ENCODE results near the gene PLA2R1. TPM values are rescaled to one million over a fixed set of nuclear protein-coding genes. Genes with fewer than 3 reads are reported as not detected.

PLA2R1 gene
- polyA plus RNA-seq, 2 of the 4 experiments (the other 2 are of a cell fraction), result 3.3 to 6.8 TPM

DNA sequence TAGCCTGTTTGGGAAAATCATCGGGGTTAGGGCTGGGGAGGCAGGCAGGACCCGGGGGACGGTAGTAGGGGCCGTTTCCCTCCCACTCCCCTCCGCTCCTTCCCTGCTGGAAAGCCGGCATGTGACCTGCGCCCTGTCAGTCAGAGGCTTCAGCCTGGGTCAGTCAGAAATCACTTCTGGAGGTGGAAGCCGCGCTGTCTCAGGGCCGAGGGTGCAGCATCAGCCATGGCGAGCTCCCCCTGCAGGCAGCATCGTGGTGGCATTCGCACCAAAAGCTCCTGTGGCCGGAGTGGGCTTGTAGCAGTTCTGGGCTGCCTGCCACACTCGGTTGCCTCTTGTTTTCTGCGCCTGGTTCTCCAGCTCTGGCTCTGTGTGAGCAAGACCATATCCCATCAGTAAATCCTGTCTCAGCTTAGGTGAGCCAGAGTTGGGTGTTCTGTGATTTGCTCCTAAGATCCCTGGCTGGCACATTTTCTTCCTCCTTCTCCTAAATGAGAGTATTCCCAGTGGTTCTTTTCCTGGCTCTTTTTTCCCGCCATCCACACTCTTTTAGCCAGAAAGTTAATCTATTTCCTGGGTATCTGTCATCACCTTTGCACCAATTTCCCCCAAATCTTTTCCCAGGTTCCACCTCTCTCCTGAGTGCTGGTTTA lies 140.5 kb downstream of the PLA2R1 start (continued):
- TF ChIP-seq RNF2 (IDR thresholded peaks at IDR 0.05; ENCODE audit: borderline replicate concordance, low read depth) (no peak), NPAS2 (CRISPR knock-in tag; IDR thresholded peaks at IDR 0.05; ENCODE audit: borderline replicate concordance) (no peak), HDAC2 (IDR thresholded peaks at IDR 0.05) (no peak), PBX3 (IDR thresholded peaks at IDR 0.05) (no peak), RARB (CRISPR knock-in tag; IDR thresholded peaks at IDR 0.05) (no peak)
- TF ChIP-seq, protein P1, sequence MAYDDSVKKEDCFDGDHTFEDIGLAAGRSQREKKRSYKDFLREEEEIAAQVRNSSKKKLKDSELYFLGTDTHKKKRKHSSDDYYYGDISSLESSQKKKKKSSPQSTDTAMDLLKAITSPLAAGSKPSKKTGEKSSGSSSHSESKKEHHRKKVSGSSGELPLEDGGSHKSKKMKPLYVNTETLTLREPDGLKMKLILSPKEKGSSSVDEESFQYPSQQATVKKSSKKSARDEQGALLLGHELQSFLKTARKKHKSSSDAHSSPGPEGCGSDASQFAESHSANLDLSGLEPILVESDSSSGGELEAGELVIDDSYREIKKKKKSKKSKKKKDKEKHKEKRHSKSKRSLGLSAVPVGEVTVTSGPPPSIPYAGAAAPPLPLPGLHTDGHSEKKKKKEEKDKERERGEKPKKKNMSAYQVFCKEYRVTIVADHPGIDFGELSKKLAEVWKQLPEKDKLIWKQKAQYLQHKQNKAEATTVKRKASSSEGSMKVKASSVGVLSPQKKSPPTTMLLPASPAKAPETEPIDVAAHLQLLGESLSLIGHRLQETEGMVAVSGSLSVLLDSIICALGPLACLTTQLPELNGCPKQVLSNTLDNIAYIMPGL (CRISPR knock-in tag; IDR thresholded peaks at IDR 0.05; ENCODE audit: borderline replicate concordance), result no peak

GRCh38 chr2:159916511-159916910 lies 145.9 kb downstream of the PLA2R1 start:
- 18% methylated on average over 2 of the region's 2 CpGs for WGBS (ENCODE audit: missing lambda C conversion rate)
- no peak for ATAC-seq
- no peaks in the 10 kb centered on the region for H3K9me3 ChIP-seq
- H3K4me1 ChIP-seq, result no peaks in the 10 kb centered on the region
- CTCF ChIA-PET, result no interaction called here
- H3K4me3 ChIP-seq, result no peak overlapping the region
- no peak for TF ChIP-seq JUN (IDR thresholded peaks at IDR 0.05)
- TF ChIP-seq TP53 (CRISPR knock-in tag; IDR thresholded peaks at IDR 0.05), result no peak
- TF ChIP-seq USF2 (IDR thresholded peaks at IDR 0.05), result no peak
- TF ChIP-seq EP300 (IDR thresholded peaks at IDR 0.05), result no peak
- TF ChIP-seq HOXA7 (CRISPR knock-in tag; IDR thresholded peaks at IDR 0.05), result no peak
- no peak for TF ChIP-seq CBX2 (IDR thresholded peaks at IDR 0.05; ENCODE audit: borderline replicate concordance, low read depth)
- TF ChIP-seq RFX5 (IDR thresholded peaks at IDR 0.05), result no peak
- TF ChIP-seq, protein P2, sequence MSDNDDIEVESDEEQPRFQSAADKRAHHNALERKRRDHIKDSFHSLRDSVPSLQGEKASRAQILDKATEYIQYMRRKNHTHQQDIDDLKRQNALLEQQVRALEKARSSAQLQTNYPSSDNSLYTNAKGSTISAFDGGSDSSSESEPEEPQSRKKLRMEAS (IDR thresholded peaks at IDR 0.05), result no peak
- no peak for TF ChIP-seq NPAS2 (CRISPR knock-in tag; IDR thresholded peaks at IDR 0.05; ENCODE audit: borderline replicate concordance)
- no peak for TF ChIP-seq PHF8 (IDR thresholded peaks at IDR 0.05; ENCODE audit: borderline replicate concordance, low read depth)
- TF ChIP-seq, protein P3, sequence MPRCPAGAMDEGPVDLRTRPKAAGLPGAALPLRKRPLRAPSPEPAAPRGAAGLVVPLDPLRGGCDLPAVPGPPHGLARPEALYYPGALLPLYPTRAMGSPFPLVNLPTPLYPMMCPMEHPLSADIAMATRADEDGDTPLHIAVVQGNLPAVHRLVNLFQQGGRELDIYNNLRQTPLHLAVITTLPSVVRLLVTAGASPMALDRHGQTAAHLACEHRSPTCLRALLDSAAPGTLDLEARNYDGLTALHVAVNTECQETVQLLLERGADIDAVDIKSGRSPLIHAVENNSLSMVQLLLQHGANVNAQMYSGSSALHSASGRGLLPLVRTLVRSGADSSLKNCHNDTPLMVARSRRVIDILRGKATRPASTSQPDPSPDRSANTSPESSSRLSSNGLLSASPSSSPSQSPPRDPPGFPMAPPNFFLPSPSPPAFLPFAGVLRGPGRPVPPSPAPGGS (IDR thresholded peaks at IDR 0.05), result no peak
- TF ChIP-seq HDAC2 (IDR thresholded peaks at IDR 0.05), result no peak
- no peak for TF ChIP-seq FOSB (CRISPR knock-in tag; IDR thresholded peaks at IDR 0.05)
- no peak for TF ChIP-seq GATA3 (IDR thresholded peaks at IDR 0.05; ENCODE audit: borderline replicate concordance)
- H3K27ac ChIP-seq, result no peak overlapping the region
- no peak for FAIRE-seq
- no peak overlapping the region for H3K4me2 ChIP-seq
- POLR2A ChIA-PET, result no interaction called here
- DNase-seq (ENCODE audit: low read depth in 1 of 2, low spot score in 1 of 2), result no peak

GRCh38 chr2:159913900-159914299 lies 148.5 kb downstream of the PLA2R1 start:
- POLR2A ChIA-PET, result no interaction called here
- Histone ChIP-seq H3K4me3 (no peak overlapping the region), H3K9me3 (no peaks in the 10 kb centered on the region), H3K4me1 (no peaks in the 10 kb centered on the region), H3K4me2 (no peak overlapping the region), H3K27ac (no peak overlapping the region)
- DNase-seq (ENCODE audit: low read depth in 1 of 2, low spot score in 1 of 2), result no peak
- FAIRE-seq, result no peak
- TF ChIP-seq KDM1A (IDR thresholded peaks at IDR 0.05; ENCODE audit: low read depth) (no peak), SMC3 (IDR thresholded peaks at IDR 0.05) (no peak)
- no peak for ATAC-seq
- WGBS (ENCODE audit: missing lambda C conversion rate), result 52% methylated on average over 2 of the region's 2 CpGs
- CTCF ChIA-PET, result interaction anchor here (1.4 kb wide), 1 partner anchor 15 kb away, joined by 3 read pairs; no protein-coding TSS in a partner anchor

Data from A549 (cell line).